ENCODE measurements around the gene ZNHIT6.
"Not testable (repeated sequence)": the region's sequence is repeated elsewhere in the genome, so short reads cannot be mapped to it uniquely, and the experiment has no call there.

The ZNHIT6 gene

DNA sequence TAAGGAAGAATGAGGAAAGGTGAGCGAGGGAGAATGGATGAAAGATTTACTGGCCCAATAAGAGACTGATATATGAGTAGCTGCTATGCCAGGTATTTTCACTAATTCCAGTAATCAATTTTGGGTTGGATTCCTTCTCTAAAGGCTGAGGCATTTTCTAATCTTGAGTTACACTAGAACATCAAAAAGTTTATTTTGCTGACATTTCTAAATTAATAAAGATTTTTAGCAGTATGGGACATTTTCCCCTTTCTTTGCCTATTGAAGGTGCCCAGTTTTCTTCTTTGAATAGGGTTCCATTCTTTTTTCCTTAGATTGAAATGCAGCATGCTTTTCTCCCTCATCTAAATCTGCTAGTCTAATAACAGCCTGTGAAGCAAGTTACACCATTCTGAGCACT is 52.9 kb downstream of the ZNHIT6 start:
- H3K27ac Mint-ChIP-seq, result no peak overlapping the region
- peaks cover 27 to 44% of the 10 kb centered on the region in 2 donors for H3K36me3 Mint-ChIP-seq
- ATAC-seq (replicated peaks) (no peak), DNase-seq (no peak)
- H3K27me3 Mint-ChIP-seq, result no peaks in the 10 kb centered on the region
- no peaks in the 10 kb centered on the region for H3K4me1 Mint-ChIP-seq
- no peak overlapping the region for H3K4me3 Mint-ChIP-seq
- H3K9me3 Mint-ChIP-seq, result no peaks in the 10 kb centered on the region

DNA sequence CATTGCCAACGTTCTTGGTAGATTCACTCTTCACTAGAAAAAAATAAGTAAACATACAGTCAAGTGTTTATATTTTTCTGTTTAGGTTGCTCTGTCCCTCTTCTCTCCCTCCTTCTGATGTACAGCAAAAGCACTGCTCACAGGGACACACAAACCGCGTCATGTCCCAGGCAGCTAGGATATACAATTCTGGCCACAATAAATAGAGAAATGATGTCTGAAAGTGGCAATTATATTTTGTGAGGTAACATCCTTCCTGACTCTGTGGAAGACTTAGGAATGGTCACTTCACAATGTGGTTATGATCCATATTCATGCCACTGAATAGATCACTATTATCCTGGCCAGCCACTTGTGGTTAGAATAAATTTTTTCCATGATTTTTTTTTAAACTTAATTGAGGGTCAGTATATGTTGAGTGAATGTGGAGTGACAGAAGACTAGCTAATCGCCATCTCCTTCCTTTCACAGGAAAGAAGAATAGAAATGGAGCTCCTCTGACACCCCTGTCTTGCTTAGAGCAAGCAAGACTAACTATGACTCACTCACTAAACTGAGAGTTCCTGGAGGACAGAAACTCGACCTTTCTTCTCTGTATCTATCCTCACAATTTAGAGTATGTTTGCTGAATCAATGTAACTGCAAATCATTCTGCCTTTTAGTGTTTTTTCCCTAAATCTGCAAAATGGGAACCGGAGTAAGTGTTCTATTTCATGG is 54.0 kb downstream of the ZNHIT6 start:
- Mint-ChIP-seq H3K27ac (peak overlapping the region; percentile 31), H3K36me3 (peaks cover 37 to 55% of the 10 kb centered on the region in 2 donors), H3K4me3 (no peak overlapping the region), H3K4me1 (no peaks in the 10 kb centered on the region), H3K9me3 (peaks cover under 1 to 3% of the 10 kb centered on the region in 2 donors), H3K27me3 (no peaks in the 10 kb centered on the region)
- DNase-seq (no peak), ATAC-seq (replicated peaks) (no peak)

- H3K4me3 Mint-ChIP-seq, result no peak overlapping the region
- no peak overlapping the region for H3K27ac Mint-ChIP-seq
- peaks cover 4 to 5% of the 10 kb centered on the region in 2 donors for H3K9me3 Mint-ChIP-seq
- no peaks in the 10 kb centered on the region for H3K27me3 Mint-ChIP-seq
- ATAC-seq (replicated peaks) (no peak), DNase-seq (no peak)
- H3K36me3 Mint-ChIP-seq, result peaks cover 50 to 72% of the 10 kb centered on the region in 2 donors
- H3K4me1 Mint-ChIP-seq, result no peaks in the 10 kb centered on the region
These were observed 55.9 kb downstream of the ZNHIT6 start for GRCh38 chr1:85652327-85652726.

- peaks cover 53 to 65% of the 10 kb centered on the region in 2 donors for H3K36me3 Mint-ChIP-seq
- no peak overlapping the region for H3K27ac Mint-ChIP-seq
- DNase-seq (no peak), ATAC-seq (replicated peaks) (no peak)
- peaks cover 4 to 5% of the 10 kb centered on the region in 2 donors for H3K9me3 Mint-ChIP-seq
- no peaks in the 10 kb centered on the region for H3K27me3 Mint-ChIP-seq
- no peak overlapping the region for H3K4me3 Mint-ChIP-seq
- H3K4me1 Mint-ChIP-seq, result no peaks in the 10 kb centered on the region
These were observed 57.6 kb downstream of the ZNHIT6 start for GRCh38 chr1:85650645-85651044.

- Mint-ChIP-seq H3K27me3 (no peaks in the 10 kb centered on the region), H3K9me3 (peaks cover 6 to 10% of the 10 kb centered on the region in 2 donors), H3K36me3 (peaks cover 56 to 66% of the 10 kb centered on the region in 2 donors), H3K4me1 (no peaks in the 10 kb centered on the region), H3K4me3 (no peak overlapping the region), H3K27ac (no peak overlapping the region)
- ATAC-seq (replicated peaks) (no peak), DNase-seq (no peak)
These were observed 58.6 kb downstream of the ZNHIT6 start for GRCh38 chr1:85649591-85649990.

GRCh38 chr1:85641598-85642556 is 66.4 kb downstream of the ZNHIT6 start:
- not testable (repeated sequence) for H3K4me3 Mint-ChIP-seq; H3K4me1 Mint-ChIP-seq; DNase-seq; ATAC-seq (replicated peaks); H3K27me3 Mint-ChIP-seq
- Mint-ChIP-seq H3K36me3 (peaks cover 59 to 70% of the 10 kb centered on the region in 2 donors), H3K27ac (peak overlapping the region; percentile 7), H3K9me3 (peaks cover 36 to 38% of the 10 kb centered on the region in 2 donors)

DNA sequence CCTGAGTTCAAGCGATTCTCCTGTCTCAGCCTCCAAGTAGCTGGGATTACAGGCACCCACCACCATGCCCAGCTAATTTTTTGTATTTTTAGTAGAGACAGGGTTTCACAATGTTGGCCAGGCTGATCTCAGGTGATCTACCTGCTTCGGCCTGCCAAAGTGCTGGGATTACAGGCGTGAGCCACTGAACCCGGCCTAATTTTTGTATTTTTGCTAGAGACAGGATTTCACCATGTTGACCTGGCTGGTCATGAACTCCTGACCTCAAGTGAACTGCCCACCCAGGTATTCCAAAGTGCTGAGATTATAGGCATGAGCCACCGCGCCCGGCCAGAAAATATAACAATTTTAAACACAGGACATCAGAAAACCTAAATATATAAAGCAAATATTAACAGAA is 68.3 kb downstream of the ZNHIT6 start:
- Mint-ChIP-seq H3K36me3 (peaks cover 68 to 84% of the 10 kb centered on the region in 2 donors), H3K9me3 (peaks cover 38 to 39% of the 10 kb centered on the region in 2 donors)
- not testable (repeated sequence) for H3K4me1 Mint-ChIP-seq; H3K4me3 Mint-ChIP-seq; H3K27ac Mint-ChIP-seq; DNase-seq; ATAC-seq (replicated peaks); H3K27me3 Mint-ChIP-seq

DNA sequence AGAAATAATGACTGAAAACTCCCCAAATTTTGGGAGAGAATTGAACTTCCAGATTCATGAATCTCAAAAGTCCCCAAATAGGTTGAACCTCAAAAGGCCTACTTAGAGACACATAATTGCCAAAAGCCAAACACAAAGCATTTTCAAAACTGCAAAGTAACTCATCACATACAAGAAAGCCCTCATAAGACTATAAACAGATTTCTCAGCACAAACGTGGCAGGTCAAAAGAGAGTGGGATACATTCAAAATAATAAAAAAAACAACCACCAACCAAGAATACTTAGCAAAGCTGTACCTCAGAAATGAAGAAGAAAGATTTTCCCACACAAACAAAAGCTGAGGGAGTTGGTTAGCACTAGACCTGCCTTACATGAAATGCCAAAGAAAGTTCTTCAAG is 69.8 kb downstream of the ZNHIT6 start:
- no peaks in the 10 kb centered on the region for H3K27me3 Mint-ChIP-seq
- H3K27ac Mint-ChIP-seq, result no peak overlapping the region
- peaks cover 34 to 35% of the 10 kb centered on the region in 2 donors for H3K9me3 Mint-ChIP-seq
- ATAC-seq (replicated peaks) (no peak), DNase-seq (no peak)
- peaks cover 68 to 84% of the 10 kb centered on the region in 2 donors for H3K36me3 Mint-ChIP-seq
- no peaks in the 10 kb centered on the region for H3K4me1 Mint-ChIP-seq
- H3K4me3 Mint-ChIP-seq, result no peak overlapping the region

DNA sequence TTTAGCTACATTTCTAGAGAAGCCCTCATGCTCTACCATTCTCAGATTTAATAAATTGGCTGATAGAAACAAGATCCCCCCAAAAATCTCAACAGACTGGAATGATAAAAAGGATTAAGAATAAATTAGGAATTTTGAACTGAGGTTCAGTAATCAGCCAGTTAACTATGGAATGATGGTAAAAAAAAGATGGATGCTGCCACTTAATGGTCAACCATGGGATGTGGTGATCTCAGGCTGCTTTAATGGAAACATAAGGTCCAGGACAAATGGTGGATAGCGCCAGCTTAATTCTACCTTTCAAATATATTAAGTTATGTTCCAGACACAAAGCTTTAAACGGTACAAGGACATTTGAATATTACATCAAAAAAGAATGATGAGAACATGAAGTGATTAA is 77.7 kb downstream of the ZNHIT6 start:
- Mint-ChIP-seq H3K36me3 (peaks cover 42 to 63% of the 10 kb centered on the region in 2 donors), H3K27ac (no peak overlapping the region), H3K4me3 (no peak overlapping the region), H3K27me3 (no peaks in the 10 kb centered on the region), H3K9me3 (peaks cover 0 to 8% of the 10 kb centered on the region in 2 donors), H3K4me1 (no peaks in the 10 kb centered on the region)
- ATAC-seq (replicated peaks), result no peak
- DNase-seq, result no peak

GRCh38 chr1:85629532-85629920 is 78.7 kb downstream of the ZNHIT6 start:
- H3K36me3 Mint-ChIP-seq, result peaks cover 39 to 58% of the 10 kb centered on the region in 2 donors

GRCh38 chr1:85628791-85629531 is 79.3 kb downstream of the ZNHIT6 start:
- Mint-ChIP-seq H3K27ac (no peak overlapping the region), H3K4me1 (no peaks in the 10 kb centered on the region), H3K4me3 (no peak overlapping the region), H3K9me3 (peaks cover 0 to 8% of the 10 kb centered on the region in 2 donors), H3K27me3 (no peaks in the 10 kb centered on the region), H3K36me3 (peaks cover 43 to 61% of the 10 kb centered on the region in 2 donors)
- no peak for ATAC-seq (replicated peaks)
- DNase-seq, result no peak

More at GRCh38 chr1:85629532-85629920, 78.7 kb downstream of the ZNHIT6 start:
- Mint-ChIP-seq H3K27ac (no peak overlapping the region), H3K9me3 (peaks cover 0 to 8% of the 10 kb centered on the region in 2 donors), H3K27me3 (no peaks in the 10 kb centered on the region), H3K4me1 (no peaks in the 10 kb centered on the region), H3K4me3 (no peak overlapping the region)
- DNase-seq, result no peak
- ATAC-seq (replicated peaks), result no peak

DNA sequence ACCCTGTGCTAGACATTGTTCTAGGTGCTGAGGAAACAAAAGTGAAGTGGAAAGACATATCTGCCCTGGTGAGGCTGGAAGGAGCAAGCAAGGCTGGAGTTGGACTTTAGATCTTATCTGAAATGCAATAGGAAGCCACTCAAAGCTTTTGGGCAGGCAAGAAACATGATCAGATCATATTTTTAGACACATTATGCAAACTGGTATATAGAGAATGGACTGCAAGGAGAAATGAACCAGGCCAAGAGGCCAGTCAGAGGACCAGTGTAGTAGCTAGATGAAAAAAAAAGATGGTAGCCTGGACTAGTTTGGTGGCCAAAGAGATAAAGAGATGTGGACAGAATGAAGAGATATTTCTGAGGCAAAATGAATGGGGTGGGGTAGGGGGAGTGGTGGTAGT is 81.4 kb downstream of the ZNHIT6 start:
- Mint-ChIP-seq H3K27me3 (no peaks in the 10 kb centered on the region), H3K27ac (no peak overlapping the region), H3K9me3 (peaks cover 12 to 17% of the 10 kb centered on the region in 2 donors), H3K4me1 (no peaks in the 10 kb centered on the region), H3K36me3 (peaks cover 62 to 70% of the 10 kb centered on the region in 2 donors), H3K4me3 (no peak overlapping the region)
- ATAC-seq (replicated peaks) (no peak), DNase-seq (no peak)

DNA sequence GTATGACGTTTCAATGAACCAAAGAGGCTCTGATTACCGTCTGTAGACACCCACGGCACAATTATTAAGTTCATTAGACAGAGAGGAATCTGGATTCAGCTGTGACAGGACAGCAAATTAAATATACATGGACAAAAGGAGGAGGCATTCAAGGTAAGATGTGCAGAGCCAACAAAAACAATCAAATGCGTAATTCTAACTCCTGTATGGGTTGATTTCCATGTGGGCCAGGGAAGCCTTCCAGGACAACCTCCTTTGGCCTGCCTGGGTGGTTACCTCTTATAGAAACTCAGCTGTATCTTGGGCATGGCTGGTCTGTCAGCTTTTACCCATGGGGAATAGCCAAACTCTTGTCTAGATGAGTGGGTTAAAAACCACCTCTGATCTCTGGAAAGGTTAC is 83.9 kb downstream of the ZNHIT6 start:
- no peak overlapping the region for H3K4me3 Mint-ChIP-seq
- DNase-seq, result no peak
- ATAC-seq (replicated peaks), result no peak
- H3K36me3 Mint-ChIP-seq, result peaks cover 69 to 80% of the 10 kb centered on the region in 2 donors
- H3K27me3 Mint-ChIP-seq, result no peaks in the 10 kb centered on the region
- H3K4me1 Mint-ChIP-seq, result no peaks in the 10 kb centered on the region
- no peak overlapping the region for H3K27ac Mint-ChIP-seq
- H3K9me3 Mint-ChIP-seq, result peaks cover 24 to 26% of the 10 kb centered on the region in 2 donors

GRCh38 chr1:85623061-85623471 is 85.2 kb downstream of the ZNHIT6 start:
- DNase-seq (no peak), ATAC-seq (replicated peaks) (no peak)
- Mint-ChIP-seq H3K36me3 (peaks cover 63 to 75% of the 10 kb centered on the region in 2 donors), H3K4me1 (peaks cover 3 to 7% of the 10 kb centered on the region in 2 donors), H3K9me3 (peaks cover 24 to 26% of the 10 kb centered on the region in 2 donors), H3K4me3 (no peak overlapping the region), H3K27me3 (no peaks in the 10 kb centered on the region), H3K27ac (no peak overlapping the region)
